K562 (cell line): ENCODE measurements around the gene RRAS. TPM values are rescaled to one million over a fixed set of nuclear protein-coding genes. Genes with fewer than 3 reads are reported as not detected.

Experiments used
- ATAC-seq: fragments of 200-7000 bp; cut with Tn5 transposase; 3 replicates; pipeline ENCODE4 v1.9.1; 2020; ENCODE audit warnings: moderate library complexity
- BruUV-seq: library from RNA; stranded (reverse); fragments of 400-500 nt; replicated peaks from 2 replicates; lab custom pipeline; 2021; lab: Mats Ljungman, UMichigan
- CTCF ChIA-PET: fragments of 300-600 bp; formaldehyde crosslinking; extraction: SDS; loops from one replicate; lab custom pipeline; 2021; ENCODE audit warnings: low intra/inter-chr PET ratio; lab: Yijun Ruan, JAX
- POLR2A ChIA-PET: fragments of 300-600, 350-650 bp; sonication (Branson Sonifier 250); formaldehyde crosslinking; extraction: SDS; loops from one replicate; lab custom pipeline; 2021; ENCODE audit warnings: antibody characterized with exemption, inconsistent platforms; lab: Yijun Ruan, JAX
- DNase-seq, 4 experiments: peaks; one replicate each; pipeline versions ENCODE4 v3.0.0 to v3.0.0-alpha.2; 2011 to 2018; ENCODE audit warnings: low spot score in 3 of 4, mixed read lengths in 3 of 4; ENCODE audit errors: extremely low read depth in 1 of 4
- FAIRE-seq: peaks from 2 replicates; lab custom pipeline; 2011; peaks lifted over from hg19 to GRCh38; lab: Jason Lieb, UNC
- H2AFZ ChIP-seq: 2 replicates; pipeline ENCODE4 v1.6.0; 2011; ENCODE audit warnings: low read depth, low read length, control low read depth, inconsistent platforms
- H3K27ac ChIP-seq: fragments of 200-600 bp; 3 replicates; pipeline ENCODE4 v1.8.0; 2011; ENCODE audit warnings: low read depth, mild to moderate bottlenecking, control low read depth, inconsistent platforms, low read length, moderate library complexity, mixed read lengths; ENCODE audit errors: extremely low read depth
- H3K27me3 ChIP-seq, 2 experiments: fragments of 300-600 bp in 1 of 2; 2 replicates in 1 of 2; 3 replicates in 1 of 2; pipeline versions ENCODE4 v1.6.0 to v1.8.0; 2011; ENCODE audit warnings: inconsistent platforms in 2 of 2, low read length in 2 of 2, mild to moderate bottlenecking in 1 of 2, mixed read lengths in 1 of 2, moderate library complexity in 1 of 2; ENCODE audit not compliant: control insufficient read depth in 2 of 2, insufficient read depth in 2 of 2
- H3K36me3 ChIP-seq: fragments of 300-600 bp; 3 replicates; pipeline ENCODE4 v1.8.0; 2011; ENCODE audit warnings: mild to moderate bottlenecking, low read length, inconsistent platforms; ENCODE audit not compliant: control insufficient read depth, insufficient read depth
- H3K4me1 ChIP-seq, 2 experiments: fragments of 200-600 bp in 1 of 2; replicated peaks in 1 of 2; 2 replicates in 1 of 2; 3 replicates in 1 of 2; pipeline versions ENCODE4 v1.5.1 to v1.8.0; 2011; ENCODE audit warnings: inconsistent platforms in 2 of 2, low read length in 2 of 2, mild to moderate bottlenecking in 1 of 2, mixed read lengths in 1 of 2, moderate library complexity in 1 of 2; ENCODE audit not compliant: control insufficient read depth in 2 of 2, insufficient read depth in 2 of 2
- H3K4me2 ChIP-seq: 2 replicates; pipeline ENCODE4 v1.6.1; 2011; ENCODE audit warnings: low read length, control low read depth, inconsistent platforms, mixed read lengths; ENCODE audit not compliant: insufficient read depth
- H3K4me3 ChIP-seq: fragments of 200-600 bp; sonication (generic), shearing (Covaris generic); 2 replicates; pipeline ENCODE4 v1.5.1; 2016; ENCODE audit warnings: control low read depth, inconsistent platforms
- H3K79me2 ChIP-seq: fragments of 200-600 bp; 3 replicates; pipeline ENCODE4 v1.8.0; 2011; ENCODE audit warnings: low read length, inconsistent platforms; ENCODE audit not compliant: control insufficient read depth, insufficient read depth
- H3K9ac ChIP-seq, 2 experiments: 2 replicates each; pipeline versions ENCODE4 v1.6.0 to v1.6.1; 2011; ENCODE audit warnings: low read depth in 2 of 2, low read length in 2 of 2, control low read depth in 1 of 2, inconsistent platforms in 1 of 2, mild to moderate bottlenecking in 1 of 2, mixed read lengths in 1 of 2; ENCODE audit not compliant: insufficient read depth in 1 of 2
- H3K9me1 ChIP-seq: one replicate; pipeline ENCODE4 v1.6.0; 2011; ENCODE audit warnings: inconsistent platforms, mild to moderate bottlenecking, low read length, moderate library complexity; ENCODE audit not compliant: control insufficient read depth, insufficient read depth
- H3K9me3 ChIP-seq: replicated peaks from 2 replicates; pipeline ENCODE4 v1.5.1; 2011; ENCODE audit warnings: low read depth, low read length, inconsistent platforms; ENCODE audit not compliant: control insufficient read depth, insufficient read depth
- H4K20me1 ChIP-seq: replicated peaks from 2 replicates; pipeline ENCODE4 v1.6.1; 2011; ENCODE audit warnings: low read length, inconsistent platforms, mixed read lengths; ENCODE audit not compliant: control insufficient read depth, insufficient read depth
- HEY1 ChIP-seq: fragments of 250-450 bp; sonication (Bioruptor Pico); IDR thresholded peaks from 2 replicates; pipeline ENCODE4 v1.5.0; 2020; ENCODE audit warnings: mild to moderate bottlenecking, moderate library complexity, borderline replicate concordance
- HMGN3 ChIP-seq: IDR thresholded peaks from 2 replicates; pipeline ENCODE4 v1.6.1; 2011; ENCODE audit warnings: borderline replicate concordance, low read depth, mild to moderate bottlenecking, mixed read lengths, low read length; ENCODE audit not compliant: insufficient read length; ENCODE audit errors: extremely low read depth
- KLF10 ChIP-seq: fragments of 250-450 bp; sonication (Bioruptor Pico); IDR thresholded peaks from 2 replicates; pipeline ENCODE4 v1.6.1; 2021; ENCODE audit warnings: matching md5 sums
- NR3C1 ChIP-seq: sonication (generic); formaldehyde crosslinking; IDR thresholded peaks from 2 replicates; pipeline ENCODE4 v1.8.1; 2022; ENCODE audit warnings: missing genetic modification reagents
- PHF21A ChIP-seq: fragments of 450-650 bp; IDR thresholded peaks from 2 replicates; pipeline ENCODE4 v1.6.1; 2017; ENCODE audit warnings: low read depth, borderline replicate concordance
- POLR2A ChIP-seq: fragments of 450-650 bp; conservative IDR thresholded peaks from 2 replicates; pipeline ENCODE4 v1.6.1; 2016
- POLR2AphosphoS5 ChIP-seq: IDR thresholded peaks from 2 replicates; pipeline ENCODE4 v1.6.1; 2011; ENCODE audit warnings: mild to moderate bottlenecking, low read depth, low read length, moderate library complexity; ENCODE audit not compliant: control insufficient read depth, insufficient read depth
- POLR2B ChIP-seq: fragments of 450-650 bp; IDR thresholded peaks from 2 replicates; pipeline ENCODE4 v1.6.1; 2018; ENCODE audit warnings: low read depth; ENCODE audit not compliant: partially characterized antibody
- POLR2G ChIP-seq: fragments of 200-400 bp; formaldehyde crosslinking; IDR thresholded peaks from 2 replicates; pipeline ENCODE4 v1.6.1; 2017; ENCODE audit warnings: low read depth, mild to moderate bottlenecking, antibody characterized with exemption, low read length, moderate library complexity
- PRPF4 ChIP-seq: fragments of 200-400 bp; formaldehyde crosslinking; IDR thresholded peaks from one replicate; pipeline ENCODE4 v1.6.1; 2017; ENCODE audit warnings: low read length, low read depth, mild to moderate bottlenecking; ENCODE audit not compliant: insufficient read depth, poor library complexity, severe bottlenecking
- RBFOX2 ChIP-seq: fragments of 200-400 bp; formaldehyde crosslinking; IDR thresholded peaks from 2 replicates; pipeline ENCODE4 v1.6.1; 2017; ENCODE audit warnings: low read depth, mild to moderate bottlenecking, low read length, moderate library complexity
- RBM22 ChIP-seq: fragments of 200-400 bp; formaldehyde crosslinking; IDR thresholded peaks from 2 replicates; pipeline ENCODE4 v1.6.1; 2018; ENCODE audit warnings: low read length, low read depth; ENCODE audit not compliant: poor library complexity, severe bottlenecking
- SUPT5H ChIP-seq: fragments of 450-650 bp; IDR thresholded peaks from 2 replicates; pipeline ENCODE4 v1.6.1; 2016
- TFAM ChIP-seq: fragments of 250-450 bp; sonication (Bioruptor Pico); conservative IDR thresholded peaks from 2 replicates; pipeline ENCODE4 v1.5.0; 2021; ENCODE audit warnings: mild to moderate bottlenecking, moderate library complexity
- ZNF175 ChIP-seq: fragments of 200-800 bp; sonication (Bioruptor generic); IDR thresholded peaks from 2 replicates; pipeline ENCODE4 v1.6.1; 2016; ENCODE audit warnings: low read depth, mild to moderate bottlenecking, missing genetic modification characterization, missing compliant biosample characterization
- WGBS: fragments of 100-300 bp; shearing (Covaris generic); methylation state at CpG from one replicate; pipeline ENCODE4 v1.1.6; 2016; ENCODE audit warnings: low coverage, mixed read lengths; ENCODE audit not compliant: insufficient coverage; ENCODE audit errors: missing lambda C conversion rate; 5-methylcytosine and 5-hydroxymethylcytosine counted together
- in situ Hi-C: fragments of 300-500 bp; cut with MboI; formaldehyde crosslinking; loops from 4 replicates; pipeline ENCODE4 v1.15.0; 2018; ENCODE audit warnings: inconsistent platforms, mixed read lengths
- intact Hi-C: fragments of 100-400 bp; cut with micrococcal nuclease; formaldehyde crosslinking; loops from 2 replicates; pipeline ENCODE4 v1.14.2; 2022
- polyA plus RNA-seq, 8 experiments: library from polyadenylated mRNA; depleted of rRNA in 4 of 8; stranded (reverse) in 5 of 8; unstranded in 3 of 8; fragments of >200 nt; fragmentation: Nextera tagmentation in 2 of 8; fragmentation: Illumina TruSeq in 1 of 8; extraction: Ambion mirVana in 2 of 8; extraction: Trizol in 1 of 8; gene quantifications; 2 replicates each; pipeline versions ENCODE4 v1.2.1 to v1.2.3, GENCODE V29; 2011 to 2014; ENCODE audit warnings: inconsistent platforms in 1 of 8, missing spikeins in 1 of 8
- total RNA-seq, 7 experiments: library from RNA; depleted of rRNA in 6 of 7; stranded (reverse); fragments of >200 nt in 6 of 7; fragmentation: Illumina TruSeq in 2 of 7; extraction: Trizol in 2 of 7; gene quantifications; 2 replicates each; pipeline versions ENCODE4 v1.2.1 to v1.2.3, GENCODE V29; 2011 to 2021; ENCODE audit warnings: low replicate concordance in 1 of 7
- TF ChIP-seq, protein P1 (sequence below): fragments of 450-650 bp; formaldehyde crosslinking; IDR thresholded peaks from 2 replicates; pipeline ENCODE4 v1.4.0; 2022; ENCODE audit warnings: missing genetic modification characterization
- TF ChIP-seq, protein P2 (sequence below): fragments of 250-450 bp; sonication (Bioruptor Pico); IDR thresholded peaks from 2 replicates; pipeline ENCODE4 v1.5.0; 2021

RRAS gene
- total and polyA plus RNA-seq, 9 of the 15 experiments (the other 6 are each of a cell fraction or from before 2014, with no cell fraction given), result 0.70 to 17.3 (median 8.2) TPM

GRCh38 chr19:49689133-49690078 is 49.5 kb upstream of the RRAS start, which contains the start of gene ADM5:
ADM5 (plus strand) TSS chr19:49689594; CDS start chr19:49689838, 244 bp downstream.
- DNase-seq (no peak), FAIRE-seq (no peak), ATAC-seq (no peak; the same call in 2 of the 3 replicates)
- Histone ChIP-seq H3K36me3 (peaks cover 50% of the 10 kb centered on the region; the same call in 2 of the 3 replicates), H3K4me1 (peaks cover 0 to 64% of the 10 kb centered on the region in 2 experiments; a peak in 2 of 5 replicates), H3K9me3 (no peaks in the 10 kb centered on the region), H2AFZ (no peak within 1 kb of the TSS), H3K4me2 (no peak within 1 kb of the TSS), H4K20me1 (no peaks in the 10 kb centered on the region), H3K27ac (no peak within 1 kb of the TSS), H3K4me3 (no peak within 1 kb of the TSS), H3K9me1 (no peaks in the 10 kb centered on the region), H3K79me2 (no peaks in the 10 kb centered on the region), H3K9ac (peak within 1 kb of the TSS in 1 of 2 experiments; percentile 36; a peak in 2 of 4 replicates), H3K27me3 (no peaks in the 10 kb centered on the region)
- BruUV-seq, result no TSS peak
- ChIA-PET POLR2A (interaction anchor here (0.9 to 1.5 kb wide), 2 partner anchors 9 to 13 kb away, joined by 3 to 4 read pairs; no protein-coding TSS in a partner anchor), CTCF (no interaction called here)
- 87% methylated on average over 41 of the region's 54 CpGs for WGBS
- intact Hi-C loops (no loop called here), in situ Hi-C loops (no loop called here)
- TF ChIP-seq HMGN3 (peak; percentile 16), RBFOX2 (peak; percentile 52; the same call in 1 of the 2 replicates), RBM22 (peak; percentile 30), TFAM (no peak), PRPF4 (no peak), HEY1 (CRISPR knock-in tag) (no peak), POLR2G (peak; percentile 66), POLR2A (peak; percentile 47; the same call in 1 of the 2 replicates), ZNF175 (CRISPR knock-in tag) (no peak), POLR2AphosphoS5 (peak; percentile 42; the same call in 1 of the 2 replicates), PHF21A (no peak), POLR2B (peak; percentile 25), NR3C1 (no peak), KLF10 (CRISPR knock-in tag) (0 out of 2 replicates have a peak, but pooled peaks have one; percentile 20), SUPT5H (peak; percentile 45)
- TF ChIP-seq, protein P1, sequence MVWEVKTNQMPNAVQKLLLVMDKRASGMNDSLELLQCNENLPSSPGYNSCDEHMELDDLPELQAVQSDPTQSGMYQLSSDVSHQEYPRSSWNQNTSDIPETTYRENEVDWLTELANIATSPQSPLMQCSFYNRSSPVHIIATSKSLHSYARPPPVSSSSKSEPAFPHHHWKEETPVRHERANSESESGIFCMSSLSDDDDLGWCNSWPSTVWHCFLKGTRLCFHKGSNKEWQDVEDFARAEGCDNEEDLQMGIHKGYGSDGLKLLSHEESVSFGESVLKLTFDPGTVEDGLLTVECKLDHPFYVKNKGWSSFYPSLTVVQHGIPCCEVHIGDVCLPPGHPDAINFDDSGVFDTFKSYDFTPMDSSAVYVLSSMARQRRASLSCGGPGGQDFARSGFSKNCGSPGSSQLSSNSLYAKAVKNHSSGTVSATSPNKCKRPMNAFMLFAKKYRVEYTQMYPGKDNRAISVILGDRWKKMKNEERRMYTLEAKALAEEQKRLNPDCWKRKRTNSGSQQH (CRISPR knock-in tag), result no peak
- TF ChIP-seq, protein P2, sequence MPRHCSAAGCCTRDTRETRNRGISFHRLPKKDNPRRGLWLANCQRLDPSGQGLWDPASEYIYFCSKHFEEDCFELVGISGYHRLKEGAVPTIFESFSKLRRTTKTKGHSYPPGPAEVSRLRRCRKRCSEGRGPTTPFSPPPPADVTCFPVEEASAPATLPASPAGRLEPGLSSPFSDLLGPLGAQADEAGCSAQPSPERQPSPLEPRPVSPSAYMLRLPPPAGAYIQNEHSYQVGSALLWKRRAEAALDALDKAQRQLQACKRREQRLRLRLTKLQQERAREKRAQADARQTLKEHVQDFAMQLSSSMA (CRISPR knock-in tag), result no peak
